Keratinocyte (primary cell): ENCODE results near the gene C1QL2.

Experiments used
- EZH2 ChIP-seq: IDR thresholded peaks from one replicate; pipeline ENCODE4 v1.6.1; 2012; ENCODE audit warnings: inconsistent platforms, mild to moderate bottlenecking, low read length, moderate library complexity
- TF ChIP-seq, protein P1 (sequence below), 3 experiments: IDR thresholded peaks in 1 of 3; conservative IDR thresholded peaks in 1 of 3; optimal IDR thresholded peaks in 1 of 3; 2 replicates in 2 of 3; 3 replicates in 1 of 3; pipeline versions ENCODE3 to v1.5.1; 2011; ENCODE audit warnings: low read length in 3 of 3, mild to moderate bottlenecking in 3 of 3, moderate library complexity in 2 of 3, control low read depth in 1 of 3, inconsistent platforms in 1 of 3; ENCODE audit not compliant: insufficient read depth in 2 of 3; ENCODE audit errors: extremely low read depth in 1 of 3

DNA sequence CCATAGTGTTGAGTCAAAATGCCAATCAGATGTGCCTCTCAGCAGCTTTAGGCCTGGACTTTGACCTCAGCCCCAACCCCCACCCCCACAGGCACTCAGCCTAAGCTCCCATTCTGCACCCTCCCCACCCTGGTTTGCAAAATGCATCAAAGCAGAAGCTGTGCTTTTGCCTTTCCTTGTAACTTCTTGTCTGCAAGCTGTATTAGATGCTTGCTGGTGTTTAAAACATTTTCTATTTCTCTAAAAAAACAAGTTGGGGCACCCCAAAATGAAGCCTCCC is 38.5 kb upstream of the C1QL2 start:
- TF ChIP-seq, protein P1, sequence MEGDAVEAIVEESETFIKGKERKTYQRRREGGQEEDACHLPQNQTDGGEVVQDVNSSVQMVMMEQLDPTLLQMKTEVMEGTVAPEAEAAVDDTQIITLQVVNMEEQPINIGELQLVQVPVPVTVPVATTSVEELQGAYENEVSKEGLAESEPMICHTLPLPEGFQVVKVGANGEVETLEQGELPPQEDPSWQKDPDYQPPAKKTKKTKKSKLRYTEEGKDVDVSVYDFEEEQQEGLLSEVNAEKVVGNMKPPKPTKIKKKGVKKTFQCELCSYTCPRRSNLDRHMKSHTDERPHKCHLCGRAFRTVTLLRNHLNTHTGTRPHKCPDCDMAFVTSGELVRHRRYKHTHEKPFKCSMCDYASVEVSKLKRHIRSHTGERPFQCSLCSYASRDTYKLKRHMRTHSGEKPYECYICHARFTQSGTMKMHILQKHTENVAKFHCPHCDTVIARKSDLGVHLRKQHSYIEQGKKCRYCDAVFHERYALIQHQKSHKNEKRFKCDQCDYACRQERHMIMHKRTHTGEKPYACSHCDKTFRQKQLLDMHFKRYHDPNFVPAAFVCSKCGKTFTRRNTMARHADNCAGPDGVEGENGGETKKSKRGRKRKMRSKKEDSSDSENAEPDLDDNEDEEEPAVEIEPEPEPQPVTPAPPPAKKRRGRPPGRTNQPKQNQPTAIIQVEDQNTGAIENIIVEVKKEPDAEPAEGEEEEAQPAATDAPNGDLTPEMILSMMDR (optimal IDR thresholded peaks at IDR 0.05 in 1 of 3, IDR thresholded peaks at IDR 0.05 in 1 of 3, conservative IDR thresholded peaks at IDR 0.05 in 1 of 3; ENCODE audit: extremely low read depth in 1 of 3, insufficient read depth in 2 of 3, low read length in 3 of 3), result no peak
- no peak for TF ChIP-seq EZH2
